Measurements from ENCODE around the gene TMC6.

TMC6 gene

GRCh38 chr17:78135858-78136500, 7.4 kb upstream of the TMC6 start:
- DNase-seq (ENCODE audit: low read depth in 2 of 2), result no peak

GRCh38 chr17:78134899-78135385, 6.4 kb upstream of the TMC6 start:
- DNase-seq (ENCODE audit: low read depth in 2 of 2), result no peak

- peak; percentile 52 to 63 for DNase-seq (ENCODE audit: low read depth in 2 of 2)
Measured at GRCh38 chr17:78133971-78134898, 5.7 kb upstream of the TMC6 start.

GRCh38 chr17:78133179-78133951, 4.8 kb upstream of the TMC6 start:
- DNase-seq (ENCODE audit: low read depth in 2 of 2), result no peak

- DNase-seq (ENCODE audit: low read depth in 2 of 2), result no peak
Measured at GRCh38 chr17:78132767-78133178, 4.2 kb upstream of the TMC6 start.

GRCh38 chr17:78132084-78132676, 3.6 kb upstream of the TMC6 start:
- peak; percentile 58 to 72 for DNase-seq (ENCODE audit: low read depth in 2 of 2)

GRCh38 chr17:78131172-78132083, 2.9 kb upstream of the TMC6 start:
- DNase-seq (ENCODE audit: low read depth in 2 of 2), result peak; percentile 70 to 84

GRCh38 chr17:78130437-78131101, 2.0 kb upstream of the TMC6 start, which contains the start of gene TMC8:
TMC8 (plus strand) TSS chr17:78130771; CDS start chr17:78131589, 818 bp downstream.
- DNase-seq (ENCODE audit: low read depth in 2 of 2), result peak; percentile 60 to 64

GRCh38 chr17:78130090-78130436, 1.5 kb upstream of the TMC6 start:
- DNase-seq (ENCODE audit: low read depth in 2 of 2), result no peak

GRCh38 chr17:78129351-78130089, 965 bp upstream of the TMC6 start:
- no peak for DNase-seq (ENCODE audit: low read depth in 2 of 2)

GRCh38 chr17:78127888-78128550, 536 bp downstream of the TMC6 start:
- DNase-seq (ENCODE audit: low read depth in 2 of 2), result no peak

GRCh38 chr17:78127239-78127887, 1.2 kb downstream of the TMC6 start:
- DNase-seq (ENCODE audit: low read depth in 2 of 2), result peak in 1 of 2 donors; percentile 61

GRCh38 chr17:78126895-78127238, 1.7 kb downstream of the TMC6 start:
- no peak for DNase-seq (ENCODE audit: low read depth in 2 of 2)

- no peak for DNase-seq (ENCODE audit: low read depth in 2 of 2)
Measured at GRCh38 chr17:78125976-78126894, 2.3 kb downstream of the TMC6 start.

GRCh38 chr17:78125138-78125913, 3.2 kb downstream of the TMC6 start:
- DNase-seq (ENCODE audit: low read depth in 2 of 2), result no peak

- DNase-seq (ENCODE audit: low read depth in 2 of 2), result no peak
Measured at GRCh38 chr17:78124836-78125137, 3.8 kb downstream of the TMC6 start.
